GM12872 (cell line): ENCODE results near the gene HSD17B3.
A peak's percentile ranks its signal among the peaks of the same experiment; 100 is the strongest.

Experiments
- TF ChIP-seq, protein P1 (sequence below): IDR thresholded peaks from 3 replicates; pipeline ENCODE4 v1.5.1; 2011; ENCODE audit warnings: low read depth, mild to moderate bottlenecking, low read length, moderate library complexity; ENCODE audit not compliant: insufficient read depth

HSD17B3 gene

DNA sequence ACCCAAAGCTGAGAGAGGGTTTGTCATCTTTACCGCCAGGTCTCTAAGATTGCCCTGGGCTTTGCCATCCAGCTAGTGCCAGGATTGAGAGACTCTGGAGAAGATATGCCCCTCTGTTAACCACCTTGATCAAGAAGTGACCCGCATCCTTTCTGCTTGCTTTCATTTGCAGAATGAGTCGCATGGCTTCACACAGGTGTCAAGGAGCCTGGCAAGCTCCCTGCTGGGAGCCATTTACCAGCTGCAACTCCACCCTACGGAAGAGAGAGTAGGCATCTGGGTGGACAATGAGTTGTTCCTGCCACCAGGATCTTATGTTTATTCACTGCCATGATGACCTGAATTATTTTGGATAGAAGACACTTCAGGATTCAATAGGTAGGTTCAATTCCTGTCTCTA lies 43.0 kb downstream of the HSD17B3 start:
- TF ChIP-seq, protein P1, sequence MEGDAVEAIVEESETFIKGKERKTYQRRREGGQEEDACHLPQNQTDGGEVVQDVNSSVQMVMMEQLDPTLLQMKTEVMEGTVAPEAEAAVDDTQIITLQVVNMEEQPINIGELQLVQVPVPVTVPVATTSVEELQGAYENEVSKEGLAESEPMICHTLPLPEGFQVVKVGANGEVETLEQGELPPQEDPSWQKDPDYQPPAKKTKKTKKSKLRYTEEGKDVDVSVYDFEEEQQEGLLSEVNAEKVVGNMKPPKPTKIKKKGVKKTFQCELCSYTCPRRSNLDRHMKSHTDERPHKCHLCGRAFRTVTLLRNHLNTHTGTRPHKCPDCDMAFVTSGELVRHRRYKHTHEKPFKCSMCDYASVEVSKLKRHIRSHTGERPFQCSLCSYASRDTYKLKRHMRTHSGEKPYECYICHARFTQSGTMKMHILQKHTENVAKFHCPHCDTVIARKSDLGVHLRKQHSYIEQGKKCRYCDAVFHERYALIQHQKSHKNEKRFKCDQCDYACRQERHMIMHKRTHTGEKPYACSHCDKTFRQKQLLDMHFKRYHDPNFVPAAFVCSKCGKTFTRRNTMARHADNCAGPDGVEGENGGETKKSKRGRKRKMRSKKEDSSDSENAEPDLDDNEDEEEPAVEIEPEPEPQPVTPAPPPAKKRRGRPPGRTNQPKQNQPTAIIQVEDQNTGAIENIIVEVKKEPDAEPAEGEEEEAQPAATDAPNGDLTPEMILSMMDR = no peak

DNA sequence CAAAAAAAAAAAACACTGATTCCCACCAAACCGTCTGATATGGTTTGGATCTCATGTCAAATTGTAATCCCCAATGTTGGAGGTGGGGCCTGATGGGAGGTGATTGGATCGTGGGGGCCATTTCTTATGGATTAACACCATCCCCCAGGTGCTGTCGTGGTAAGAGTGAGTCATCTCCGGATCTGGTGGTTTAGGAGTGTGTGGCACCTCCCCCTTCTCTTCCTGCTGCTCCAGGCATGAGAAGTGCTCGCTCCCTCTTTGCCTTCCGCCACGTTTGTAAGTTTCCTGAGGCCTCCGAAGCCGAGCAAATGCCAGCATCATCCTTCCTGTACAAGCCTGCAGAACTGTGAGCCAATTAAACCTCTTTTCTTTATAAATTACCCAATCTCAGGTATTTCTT lies 45.2 kb downstream of the HSD17B3 start:
- TF ChIP-seq, protein P1 = no peak

DNA sequence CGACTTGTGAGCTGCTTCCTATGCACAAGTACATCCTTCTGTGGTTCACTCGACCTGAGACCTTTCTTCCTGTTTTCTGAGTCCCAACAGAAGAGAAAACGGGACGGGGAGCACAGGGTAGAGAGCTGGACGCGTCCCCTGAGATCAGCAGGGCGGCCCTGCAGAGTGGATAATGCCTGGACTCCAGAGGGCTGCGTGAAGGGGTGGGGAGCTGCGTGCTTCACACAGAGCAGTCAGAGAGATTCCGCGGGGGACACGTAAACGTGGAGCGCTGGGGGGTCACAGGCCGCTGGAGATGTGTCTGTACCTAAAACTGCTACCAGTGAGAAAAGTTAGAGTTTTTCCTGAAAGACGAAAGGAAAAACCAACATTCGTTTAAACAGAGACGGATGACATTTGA lies 46.3 kb downstream of the HSD17B3 start:
- TF ChIP-seq, protein P1 = no peak

DNA sequence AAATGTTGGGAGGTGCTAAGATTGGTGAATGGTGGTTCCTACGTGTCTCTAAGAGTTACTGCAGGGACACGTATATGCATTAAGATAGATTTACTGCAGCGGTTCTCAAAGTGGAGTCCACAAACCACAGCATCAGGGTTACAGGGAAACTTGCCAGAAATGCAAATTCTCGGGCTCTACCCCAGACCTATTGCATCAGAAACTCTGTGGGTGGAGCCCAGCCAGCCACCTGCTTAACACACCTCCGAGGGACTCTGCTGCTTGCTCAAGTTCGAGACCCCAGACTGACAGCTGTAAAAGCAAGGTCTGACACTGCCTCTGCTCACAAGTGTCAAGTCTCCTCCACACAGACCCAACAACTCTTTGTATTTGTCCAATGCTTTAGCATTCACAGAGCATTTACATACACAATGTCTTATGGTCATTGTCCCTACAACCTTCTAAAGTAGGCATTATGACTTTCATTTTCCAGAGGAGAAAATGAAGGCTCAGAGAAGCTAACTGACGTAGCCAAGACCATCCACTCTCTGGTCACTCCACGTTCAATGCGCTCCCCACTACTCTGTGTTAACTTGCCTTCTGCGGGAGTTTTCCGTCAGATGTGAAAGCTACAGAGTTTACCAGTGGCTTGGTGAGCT lies 48.8 kb downstream of the HSD17B3 start:
- TF ChIP-seq, protein P1 = no peak

DNA sequence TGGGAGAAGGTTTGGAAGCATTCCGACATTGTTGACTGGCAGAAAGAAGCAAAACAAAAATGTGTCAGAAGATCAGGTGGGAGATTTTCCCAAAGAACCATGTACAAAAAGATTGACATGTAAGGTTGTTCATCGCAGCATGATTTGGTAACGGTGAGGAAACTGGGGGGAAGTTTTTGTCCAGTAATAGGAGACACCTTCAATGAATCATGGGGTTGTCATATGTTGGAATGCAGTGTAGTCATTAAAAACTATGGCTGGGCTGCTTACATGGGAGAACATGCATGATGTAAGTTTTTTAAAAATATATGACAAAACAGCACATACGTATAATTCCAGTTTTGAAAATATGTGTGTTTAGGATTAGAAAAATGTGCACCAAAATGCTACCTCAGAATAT lies 50.5 kb downstream of the HSD17B3 start:
- TF ChIP-seq, protein P1 = no peak

DNA sequence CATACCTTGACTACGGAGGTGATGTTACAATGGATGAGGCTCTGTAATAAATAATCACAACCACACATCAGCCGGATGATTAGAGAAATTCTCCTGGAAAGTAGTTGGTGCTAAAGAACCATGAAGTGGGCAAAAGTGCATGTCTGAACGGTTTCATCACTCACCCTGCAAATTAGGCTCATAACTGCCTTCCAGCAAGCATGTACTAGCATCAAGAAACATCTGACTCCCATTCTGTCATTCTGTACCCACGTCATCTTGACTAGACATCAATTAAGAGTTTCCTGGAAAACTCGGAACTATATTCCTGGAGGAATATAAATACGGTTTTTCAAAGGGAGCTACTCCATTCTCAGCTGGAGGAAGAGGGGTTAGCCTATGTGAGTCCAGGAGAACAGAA lies 52.2 kb downstream of the HSD17B3 start:
- TF ChIP-seq, protein P1 = no peak

DNA sequence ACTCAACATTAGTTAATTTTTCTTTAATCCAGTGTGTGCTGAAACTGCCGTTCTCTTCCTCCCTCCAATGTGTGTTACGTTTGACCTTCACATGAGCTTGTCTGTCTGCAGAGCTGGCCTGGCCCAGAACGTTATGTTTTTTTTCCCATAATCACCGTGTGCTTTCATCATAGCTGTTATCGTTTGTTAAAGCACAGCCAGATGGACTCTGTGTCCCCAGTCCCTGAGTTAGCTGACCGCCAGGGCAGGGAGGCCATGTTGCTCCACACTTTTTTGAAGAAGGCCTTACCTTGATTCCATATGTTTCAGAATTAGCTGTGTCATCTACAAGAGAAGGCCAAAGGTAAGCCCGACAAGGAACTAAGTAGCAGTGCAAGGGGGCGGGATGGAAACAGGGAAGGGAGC lies 55.7 kb downstream of the HSD17B3 start:
- TF ChIP-seq, protein P1 = no peak

DNA sequence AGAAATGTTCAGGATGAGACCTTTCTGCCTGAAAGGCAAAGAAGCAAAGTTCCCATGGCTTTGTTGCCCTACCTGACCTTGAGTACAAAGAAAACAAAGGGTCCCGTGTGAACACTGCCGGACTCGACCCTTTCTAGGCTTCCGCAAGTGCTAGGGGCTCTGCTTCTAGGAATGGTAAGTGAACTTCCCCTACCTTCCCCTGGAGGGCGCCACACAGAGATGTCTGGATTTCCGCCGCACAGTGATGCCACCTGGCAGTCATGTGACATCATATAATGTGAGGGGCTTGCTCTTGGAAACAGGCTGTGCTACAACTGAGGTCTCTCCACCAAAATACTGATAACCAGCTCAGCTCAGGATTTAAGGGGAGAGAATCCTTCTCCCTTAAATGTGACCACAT lies 56.6 kb downstream of the HSD17B3 start:
- TF ChIP-seq, protein P1 = peak; percentile 41; the same call in 2 of the 3 replicates
